ENCODE results near the gene TMEM179B. TPM values are rescaled to one million over a fixed set of nuclear protein-coding genes. Genes with fewer than 3 reads are reported as not detected.
A peak's percentile ranks its signal among the peaks of the same experiment; 100 is the strongest.

The TMEM179B gene
- polyA plus RNA-seq, 3 donors: 95.8 to 236 (median 220) TPM

GRCh38 chr11:62752177-62752785 lies 34.9 kb upstream of the TMEM179B start:
- peaks cover 0 to 2% (median 0%) of the 10 kb centered on the region in 3 donors for H3K27me3 Mint-ChIP-seq (ENCODE audit: low read depth in 3 of 3)
- TF ChIP-seq CTCF (IDR thresholded peaks at IDR 0.05): no peak
- Histone ChIP-seq H2AFZ (ENCODE audit: insufficient read depth, low read depth, low read length, poor library complexity, severe bottlenecking) (no peak overlapping the region), H3K36me3 (replicated peaks in 1 of 2; ENCODE audit: control insufficient read depth in 1 of 2, insufficient read depth in 2 of 2, low read length in 2 of 2) (peaks cover 9 to 28% of the 10 kb centered on the region in 2 donors), H3K4me2 (replicated peaks; ENCODE audit: extremely low read depth, low read length, poor library complexity, severe bottlenecking) (no peak overlapping the region), H3K9me3 (replicated peaks in 1 of 2; ENCODE audit: control insufficient read depth in 1 of 2, insufficient read depth in 1 of 2, low read length in 2 of 2) (no peaks in the 10 kb centered on the region), H3K4me3 (replicated peaks in 1 of 3; ENCODE audit: low read depth in 2 of 3, low read length in 3 of 3) (no peak overlapping the region), H3K27me3 (ENCODE audit: control insufficient read depth in 2 of 2, insufficient read depth in 2 of 2, low read length in 2 of 2) (no peaks in the 10 kb centered on the region), H3K4me1 (ENCODE audit: control insufficient read depth in 1 of 2, insufficient read depth in 2 of 2, low read length in 2 of 2) (peaks cover 12 to 19% of the 10 kb centered on the region in 2 donors), H3K27ac (ENCODE audit: low read depth in 1 of 2, low read length in 2 of 2) (peak overlapping the region in 1 of 2 donors; percentile 92), H3K9ac (ENCODE audit: insufficient read depth, low read length, poor library complexity, severe bottlenecking) (no peak overlapping the region), H4K20me1 (ENCODE audit: insufficient read depth, low read length) (no peaks in the 10 kb centered on the region), H3K79me2 (ENCODE audit: insufficient read depth, low read length) (peaks cover 36% of the 10 kb centered on the region)
- peak overlapping the region in 2 of 7 donors; percentile 13 to 81 for H3K27ac Mint-ChIP-seq
- no peak for DNase-seq
- 99% methylated on average over 8 of the region's 14 CpGs for WGBS (ENCODE audit: insufficient coverage)
- peaks cover 23% of the 10 kb centered on the region for H3K4me1 Mint-ChIP-seq
- H3K4me3 Mint-ChIP-seq: no peak overlapping the region
- H3K9me3 Mint-ChIP-seq: no peaks in the 10 kb centered on the region
- intact Hi-C loops (cut with micrococcal nuclease): no loop called here
- peaks cover 14 to 41% of the 10 kb centered on the region in 2 donors for H3K36me3 Mint-ChIP-seq

- 72% methylated on average over 12 of the region's 15 CpGs for WGBS (ENCODE audit: insufficient coverage)
- no peaks in the 10 kb centered on the region for H3K27me3 ChIP-seq (ENCODE audit: control insufficient read depth in 2 of 2, insufficient read depth in 2 of 2, low read length in 2 of 2)
- H3K27ac ChIP-seq (ENCODE audit: low read depth in 1 of 2, low read length in 2 of 2): peak overlapping the region; percentile 76 to 92
- H3K9me3 ChIP-seq (replicated peaks in 1 of 2; ENCODE audit: control insufficient read depth in 1 of 2, insufficient read depth in 1 of 2, low read length in 2 of 2): no peaks in the 10 kb centered on the region
- peak overlapping the region; percentile 81 for H3K4me2 ChIP-seq (replicated peaks; ENCODE audit: extremely low read depth, low read length, poor library complexity, severe bottlenecking)
- H3K36me3 Mint-ChIP-seq: peaks cover 14 to 39% of the 10 kb centered on the region in 2 donors
- no peaks in the 10 kb centered on the region for H3K9me3 Mint-ChIP-seq
- peaks cover 1 to 2% (median 1%) of the 10 kb centered on the region in 3 donors for H3K27me3 Mint-ChIP-seq (ENCODE audit: low read depth in 3 of 3)
- peak overlapping the region; percentile 66 to 95 (median 79) for H3K4me3 ChIP-seq (replicated peaks in 1 of 3; ENCODE audit: low read depth in 2 of 3, low read length in 3 of 3)
- intact Hi-C loops (cut with micrococcal nuclease): no loop called here
- peaks cover 9 to 28% of the 10 kb centered on the region in 2 donors for H3K36me3 ChIP-seq (replicated peaks in 1 of 2; ENCODE audit: control insufficient read depth in 1 of 2, insufficient read depth in 2 of 2, low read length in 2 of 2)
- peak overlapping the region; percentile 71 to 100 (median 98) for H3K27ac Mint-ChIP-seq
- peak overlapping the region; percentile 90 for H2AFZ ChIP-seq (ENCODE audit: insufficient read depth, low read depth, low read length, poor library complexity, severe bottlenecking)
- peaks cover 23% of the 10 kb centered on the region for H3K4me1 Mint-ChIP-seq
- DNase-seq: no peak
- H4K20me1 ChIP-seq (ENCODE audit: insufficient read depth, low read length): no peaks in the 10 kb centered on the region
- H3K4me3 Mint-ChIP-seq: peak overlapping the region; percentile 96 to 98
- H3K9ac ChIP-seq (ENCODE audit: insufficient read depth, low read length, poor library complexity, severe bottlenecking): peak overlapping the region; percentile 77
- peaks cover 12 to 19% of the 10 kb centered on the region in 2 donors for H3K4me1 ChIP-seq (ENCODE audit: control insufficient read depth in 1 of 2, insufficient read depth in 2 of 2, low read length in 2 of 2)
- H3K79me2 ChIP-seq (ENCODE audit: insufficient read depth, low read length): peaks cover 36% of the 10 kb centered on the region
- no peak for TF ChIP-seq CTCF (IDR thresholded peaks at IDR 0.05)
These were observed 34.0 kb upstream of the TMEM179B start for GRCh38 chr11:62752994-62753735.

Measured in CD14-positive monocyte (primary cell).